Measurements from ENCODE around the gene DVL1.

DNA sequence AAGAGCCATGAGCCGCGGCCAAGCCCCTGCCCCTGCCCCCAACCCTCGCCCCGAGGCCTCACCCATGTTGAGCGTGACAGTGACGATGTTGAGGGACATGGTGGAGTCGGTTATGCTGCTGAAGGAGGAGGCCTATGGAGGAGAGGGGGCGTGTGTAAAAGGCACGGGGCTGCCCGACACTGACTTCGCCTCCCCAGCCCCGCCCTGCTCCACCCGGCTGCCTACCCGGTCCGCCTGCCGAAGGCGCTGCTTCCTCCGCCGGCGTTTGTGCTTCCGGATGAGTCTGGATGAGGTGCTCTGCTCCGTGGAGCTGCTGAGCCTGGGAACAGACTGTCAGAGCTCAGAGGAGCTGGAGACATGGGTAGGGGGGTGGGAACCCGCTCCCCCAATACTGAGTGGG, 9.0 kb downstream of the DVL1 start:
- TF ChIP-seq POLR2A (IDR thresholded peaks at IDR 0.05; ENCODE audit: low read length) (no peak), GATA1 (IDR thresholded peaks at IDR 0.05; ENCODE audit: low read depth, low read length) (no peak)

Data from erythroblast (primary cell).